GM12874 (cell line): ENCODE measurements around the gene TXNDC17.

Experiments
- CTCF ChIP-seq: IDR thresholded peaks from 2 replicates; pipeline ENCODE4 v1.5.1; 2011; ENCODE audit warnings: low read depth, mild to moderate bottlenecking, control low read depth, low read length, moderate library complexity; ENCODE audit not compliant: insufficient read depth

Gene TXNDC17

GRCh38 chr17:6599364-6599763 is 41.5 kb upstream of the TXNDC17 start:
- TF ChIP-seq CTCF: no peak

DNA sequence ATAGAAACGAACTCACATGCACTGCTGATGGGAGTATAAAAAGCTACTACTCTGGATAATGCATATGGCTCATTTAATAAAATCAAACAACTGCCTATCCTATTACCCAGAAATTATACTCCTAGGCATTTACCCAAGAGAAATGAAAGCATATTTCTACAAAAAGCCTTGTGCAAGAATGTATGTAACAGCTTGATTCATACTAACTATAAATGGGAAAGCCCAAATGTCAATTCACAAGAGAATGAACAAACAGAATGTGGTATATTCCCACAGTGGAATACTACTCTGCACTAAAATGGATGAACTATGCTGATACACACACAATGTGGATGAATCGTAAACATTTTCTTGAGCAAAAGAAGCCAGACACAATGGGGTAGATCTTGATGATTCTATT is 38.7 kb upstream of the TXNDC17 start:
- no peak for TF ChIP-seq CTCF

DNA sequence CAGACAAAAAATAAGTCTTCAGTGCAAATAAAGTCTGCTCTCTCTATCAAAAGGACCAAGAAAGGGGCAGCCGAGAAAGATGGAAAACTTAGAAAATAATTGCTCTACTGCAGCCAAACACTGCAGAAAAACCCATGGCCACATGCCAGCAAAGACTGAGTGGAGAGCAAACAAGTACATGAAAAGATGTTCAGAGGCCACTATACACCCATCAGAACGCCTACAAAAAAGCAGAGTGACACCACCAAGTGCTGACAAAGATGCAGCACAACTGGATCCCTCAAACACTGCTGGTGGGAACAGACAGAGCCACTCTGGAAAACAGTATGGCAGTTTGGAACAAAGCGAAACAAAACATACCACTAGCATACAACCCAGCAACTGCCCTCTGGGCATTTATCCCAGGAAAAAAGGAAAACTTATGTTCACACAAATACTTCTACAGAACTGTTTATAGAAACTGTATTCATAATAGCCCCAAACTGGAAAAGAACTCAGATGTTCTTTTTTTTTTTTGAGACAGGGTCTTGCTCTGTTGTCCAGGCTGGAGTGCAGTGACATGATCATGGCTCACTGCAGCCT is 37.0 kb upstream of the TXNDC17 start:
- TF ChIP-seq CTCF: no peak

DNA sequence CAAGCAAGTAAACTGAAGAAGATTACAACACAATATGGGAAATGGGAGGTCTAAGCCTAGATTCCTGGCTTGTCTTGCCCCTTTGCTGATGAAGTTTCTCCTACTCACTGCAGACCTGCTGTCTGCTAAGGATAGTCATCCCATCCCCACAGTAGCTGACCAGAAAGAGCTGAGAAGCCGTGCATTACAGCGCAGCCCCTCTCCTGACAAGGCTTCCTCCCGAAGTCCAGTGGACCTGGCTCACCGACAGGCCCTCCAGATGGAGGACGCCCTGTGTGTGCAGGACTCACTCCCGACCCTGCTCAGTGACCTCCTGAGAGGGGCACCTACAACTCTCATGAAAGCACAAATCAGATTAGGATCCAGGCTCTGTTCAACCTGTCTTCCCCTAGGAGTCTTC is 35.7 kb upstream of the TXNDC17 start:
- TF ChIP-seq CTCF: no peak

GRCh38 chr17:6608321-6608720 is 32.5 kb upstream of the TXNDC17 start:
- TF ChIP-seq CTCF: no peak

DNA sequence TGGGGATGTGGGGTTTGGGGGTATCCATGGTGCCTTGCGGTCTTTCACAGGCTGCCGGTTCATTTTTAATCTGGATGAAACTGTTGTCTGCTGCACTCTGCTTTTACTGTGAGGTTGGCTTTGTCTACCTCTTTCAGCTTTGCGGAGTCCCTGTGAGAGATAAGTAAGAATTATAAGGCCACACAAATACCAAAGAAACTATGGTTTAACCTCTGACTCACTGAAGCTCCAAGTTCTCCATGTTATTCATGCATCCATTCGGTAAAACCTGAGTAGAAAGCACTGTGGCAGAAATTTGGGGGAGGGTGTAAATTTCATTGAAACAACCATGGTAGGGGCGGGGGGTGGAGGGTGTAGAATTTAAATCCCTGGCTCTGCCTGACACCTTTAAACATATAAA is 30.8 kb upstream of the TXNDC17 start:
- no peak for TF ChIP-seq CTCF

GRCh38 chr17:6611231-6611630 is 29.6 kb upstream of the TXNDC17 start:
- TF ChIP-seq CTCF: no peak

- TF ChIP-seq CTCF: no peak
These were observed 16.9 kb upstream of the TXNDC17 start for GRCh38 chr17:6623941-6624340.
